K562 (cell line): ENCODE measurements around the gene ZNF438. TPM values are rescaled to one million over a fixed set of nuclear protein-coding genes. Genes with fewer than 3 reads are reported as not detected.

Source experiments
- CREM ChIP-seq: IDR thresholded peaks from 2 replicates; pipeline ENCODE4 v1.6.1; 2014; ENCODE audit warnings: antibody characterized with exemption, low read depth
- CTCFL ChIP-seq: IDR thresholded peaks from 2 replicates; pipeline ENCODE4 v1.6.1; 2011; ENCODE audit warnings: borderline replicate concordance, low read depth, mild to moderate bottlenecking, moderate library complexity, low read length; ENCODE audit not compliant: insufficient read depth, poor library complexity, severe bottlenecking
- FUS ChIP-seq: fragments of 200-400 bp; formaldehyde crosslinking; optimal IDR thresholded peaks from 2 replicates; pipeline ENCODE3; 2017; ENCODE audit warnings: low read depth, low read length
- JUN ChIP-seq, 2 experiments: sonication (generic) in 1 of 2; formaldehyde crosslinking in 1 of 2; IDR thresholded peaks; 2 replicates each; pipeline versions ENCODE4 v1.6.1 to v1.8.0; 2012 to 2022; ENCODE audit warnings: borderline replicate concordance in 2 of 2, mild to moderate bottlenecking in 2 of 2, improper control_type of control experiment in 1 of 2, low read depth in 1 of 2, low read length in 1 of 2, missing genetic modification reagents in 1 of 2
- KDM4B ChIP-seq, 2 experiments: fragments of 450-650 bp in 1 of 2; sonication (generic) in 1 of 2; IDR thresholded peaks; 2 replicates each; pipeline ENCODE4 v1.6.1; 2016 to 2017; ENCODE audit warnings: borderline replicate concordance in 2 of 2, antibody characterized with exemption in 1 of 2, low read depth in 1 of 2, mild to moderate bottlenecking in 1 of 2
- MECOM ChIP-seq: fragments of 250-450 bp; sonication (Bioruptor Pico); IDR thresholded peaks from 2 replicates; pipeline ENCODE4 v1.8.0; 2022; ENCODE audit warnings: inconsistent platforms
- MYNN ChIP-seq, 2 experiments: sonication (generic); formaldehyde crosslinking in 1 of 2; IDR thresholded peaks; 2 replicates each; pipeline versions ENCODE4 v1.5.0 to v1.6.1; 2016 to 2020; ENCODE audit warnings: antibody characterized with exemption in 1 of 2, missing genetic modification reagents in 1 of 2
- TEAD2 ChIP-seq: fragments of 450-650 bp; IDR thresholded peaks from 2 replicates; pipeline ENCODE4 v1.6.1; 2016; ENCODE audit warnings: missing genetic modification characterization, control low read depth, missing compliant biosample characterization
- THAP12 ChIP-seq: fragments of 250-450 bp; sonication (Bioruptor Pico); IDR thresholded peaks from 2 replicates; pipeline ENCODE4 v1.9.0; 2021; ENCODE audit warnings: mild to moderate bottlenecking, inconsistent platforms
- TRIM24 ChIP-seq, 2 experiments: fragments of 450-650 bp; IDR thresholded peaks; 2 replicates each; pipeline ENCODE4 v1.6.1; 2016
- TSHZ1 ChIP-seq: fragments of 250-450 bp; sonication (Bioruptor Pico); IDR thresholded peaks from 2 replicates; pipeline ENCODE4 v1.4.0; 2020; ENCODE audit warnings: mild to moderate bottlenecking, moderate library complexity
- UBTF ChIP-seq, 2 experiments: IDR thresholded peaks; 2 replicates each; pipeline ENCODE4 v1.6.1; 2012; ENCODE audit warnings: improper control_type of control experiment in 2 of 2, low read depth in 2 of 2, low read length in 2 of 2, borderline replicate concordance in 1 of 2
- ZNF644 ChIP-seq: fragments of 200-800 bp; sonication (Bioruptor generic); IDR thresholded peaks from 2 replicates; pipeline ENCODE4 v1.6.1; 2016; ENCODE audit warnings: low read depth, missing genetic modification characterization, missing compliant biosample characterization
- ZNF785 ChIP-seq: fragments of 250-450 bp; sonication (Bioruptor Pico); IDR thresholded peaks from 2 replicates; pipeline ENCODE4 v1.4.0; 2020; ENCODE audit warnings: mild to moderate bottlenecking
- polyA plus RNA-seq, 8 experiments: library from polyadenylated mRNA; depleted of rRNA in 4 of 8; stranded (reverse) in 5 of 8; unstranded in 3 of 8; fragments of >200 nt; fragmentation: Nextera tagmentation in 2 of 8; fragmentation: Illumina TruSeq in 1 of 8; extraction: Ambion mirVana in 2 of 8; extraction: Trizol in 1 of 8; gene quantifications; 2 replicates each; pipeline versions ENCODE4 v1.2.1 to v1.2.3, GENCODE V29; 2011 to 2014; ENCODE audit warnings: inconsistent platforms in 1 of 8, missing spikeins in 1 of 8
- total RNA-seq, 7 experiments: library from RNA; depleted of rRNA in 6 of 7; stranded (reverse); fragments of >200 nt in 6 of 7; fragmentation: Illumina TruSeq in 2 of 7; extraction: Trizol in 2 of 7; gene quantifications; 2 replicates each; pipeline versions ENCODE4 v1.2.1 to v1.2.3, GENCODE V29; 2011 to 2021; ENCODE audit warnings: low replicate concordance in 1 of 7

The ZNF438 gene
- total and polyA plus RNA-seq, 9 of the 15 experiments (the other 6 are each of a cell fraction or from before 2014, with no cell fraction given), result 0.45 to 1.5 (median 0.91) TPM

- TF ChIP-seq JUN (IDR thresholded peaks at IDR 0.05; ENCODE audit: borderline replicate concordance, low read depth, low read length) (no peak; the same call in 1 of the 2 replicates), JUN (CRISPR knock-in tag; IDR thresholded peaks at IDR 0.05; ENCODE audit: borderline replicate concordance) (no peak; the same call in 1 of the 2 replicates), TEAD2 (no peak), MECOM (CRISPR knock-in tag) (no peak), CREM (peak; percentile 95), THAP12 (0 out of 2 replicates have a peak, but pooled peaks have one; percentile 30), TSHZ1 (CRISPR knock-in tag) (no peak), FUS (no peak), UBTF (IDR thresholded peaks at IDR 0.05; ENCODE audit: borderline replicate concordance in 1 of 2, low read depth in 2 of 2, low read length in 2 of 2) (no peak), ZNF644 (tag) (peak; percentile 62; the same call in 1 of the 2 replicates), MYNN (IDR thresholded peaks at IDR 0.05) (no peak), MYNN (CRISPR knock-in tag; IDR thresholded peaks at IDR 0.05) (no peak), KDM4B (IDR thresholded peaks at IDR 0.05; ENCODE audit: borderline replicate concordance in 2 of 2, low read depth in 1 of 2) (0 out of 4 replicates have a peak, but pooled peaks of 1 of the 2 experiments have one; percentile 16), CTCFL (peak; percentile 70), ZNF785 (CRISPR knock-in tag) (no peak), TRIM24 (IDR thresholded peaks at IDR 0.05) (no peak)
These were observed at the start of gene ZNF438 (continued) for GRCh38 chr10:31031558-31032257.
